ENCODE data around the gene STK40.

The STK40 gene

DNA sequence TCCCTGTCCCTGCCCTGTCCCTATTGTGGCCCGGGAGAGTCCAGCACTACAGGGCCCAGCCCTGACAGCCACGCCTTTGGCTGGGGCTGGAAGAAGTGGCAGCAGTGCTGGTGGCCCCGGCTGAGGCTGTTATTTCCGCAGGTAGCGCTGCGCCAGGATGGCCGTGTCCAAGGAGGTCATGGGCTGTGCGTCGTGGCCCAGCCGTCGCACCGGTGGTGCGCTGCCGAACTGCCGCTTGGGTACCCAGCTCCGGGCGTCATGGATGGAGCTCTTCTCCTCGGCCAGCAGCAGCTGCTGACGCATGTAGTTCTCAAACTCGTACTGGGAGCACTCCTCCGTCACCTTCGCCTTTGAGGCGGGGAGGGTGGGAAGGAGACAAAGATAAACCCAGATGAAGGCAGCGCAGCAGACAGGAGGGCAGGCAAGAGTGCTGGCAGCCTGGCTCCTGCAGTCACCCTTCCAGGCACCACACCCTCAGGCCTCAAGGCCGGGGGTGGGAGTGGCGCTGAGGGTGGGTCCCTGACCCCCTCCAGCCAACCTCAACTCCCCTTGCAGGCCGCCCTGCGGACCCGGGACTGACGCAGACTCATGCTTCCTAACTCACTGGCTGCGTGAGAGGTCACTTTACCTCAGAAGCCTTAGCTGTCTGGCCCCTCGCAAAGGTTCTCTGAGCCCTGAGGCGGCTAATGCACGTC lies 44.0 kb downstream of the STK40 start:
- no peak for DNase-seq

DNA sequence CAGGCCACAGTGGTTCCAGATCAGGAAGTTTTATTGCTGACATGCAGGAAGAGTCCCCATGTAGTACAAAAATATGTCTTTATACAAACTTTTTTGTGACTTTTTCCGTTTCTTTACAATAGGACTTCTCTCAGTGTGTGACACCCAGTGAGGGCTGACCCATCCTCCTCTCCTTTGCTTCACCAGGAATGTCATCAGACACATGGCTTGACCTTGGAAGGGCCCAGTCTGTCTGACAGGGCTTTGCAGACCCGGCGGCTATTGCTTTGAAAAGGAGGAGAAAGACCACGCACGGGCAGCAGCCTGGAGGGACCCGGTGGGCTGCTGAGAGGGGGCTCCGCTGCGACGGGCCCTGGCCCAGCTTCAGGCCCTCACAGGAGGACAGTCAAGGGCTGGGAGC lies 46.1 kb downstream of the STK40 start:
- DNase-seq, result no peak

DNA sequence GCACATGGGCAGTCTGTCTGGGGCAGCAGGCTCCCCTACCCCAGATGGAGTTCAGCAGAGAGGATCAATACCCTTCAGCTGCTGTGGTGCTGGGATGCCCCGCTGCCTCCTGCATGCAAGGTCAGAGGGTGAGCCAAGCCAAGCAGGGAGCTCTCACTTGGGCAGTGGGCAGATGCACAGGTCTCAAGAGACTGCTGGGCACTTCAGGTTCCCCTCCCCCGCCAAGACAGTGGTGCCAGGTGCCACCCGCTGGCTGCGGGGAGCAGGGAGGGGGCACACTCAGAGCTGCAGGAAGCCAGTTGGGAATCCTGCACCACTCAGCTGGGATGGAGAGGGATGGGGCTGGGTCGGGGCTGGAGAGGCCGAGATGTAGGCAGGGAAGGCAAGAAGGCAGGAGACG lies 46.5 kb downstream of the STK40 start:
- DNase-seq, result no peak

DNA sequence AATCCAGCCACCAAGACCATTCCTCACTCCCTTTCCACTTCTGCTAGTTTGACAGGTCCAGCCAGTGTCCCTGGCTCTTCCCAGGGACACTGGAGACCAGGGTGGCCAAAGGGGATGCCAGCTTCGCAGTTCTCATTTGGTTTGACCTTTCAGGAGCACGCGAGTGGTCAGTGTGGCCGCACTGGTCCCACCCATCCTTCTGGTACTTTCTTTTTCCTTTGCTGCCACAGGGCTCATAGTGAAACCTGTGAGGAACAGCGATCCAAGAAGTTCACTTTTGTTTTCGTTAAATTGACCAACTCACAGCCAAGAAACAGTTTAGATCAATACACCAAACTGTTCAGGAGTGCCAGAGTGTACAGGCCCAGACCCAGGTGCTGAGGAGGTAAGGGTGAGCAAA lies 47.9 kb downstream of the STK40 start:
- no peak for DNase-seq

DNA sequence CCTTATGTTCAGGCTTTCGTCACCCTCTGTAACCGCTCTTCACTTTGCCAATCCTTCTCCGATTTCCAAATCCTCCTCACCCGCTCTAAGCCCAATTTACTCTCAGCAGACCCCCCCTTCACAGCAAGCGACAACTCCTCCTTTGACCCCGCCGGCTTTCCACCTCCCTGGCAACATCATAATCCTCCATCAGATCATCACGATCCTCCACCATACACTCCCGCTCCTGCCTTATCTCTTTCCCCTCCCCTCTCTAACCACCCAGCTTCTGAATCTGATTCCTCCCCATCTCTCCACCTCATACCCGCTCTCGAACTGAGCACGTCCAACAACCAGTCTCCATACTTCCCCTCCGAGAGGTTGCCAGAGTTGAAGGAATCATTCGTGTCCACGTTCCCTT lies 54.8 kb downstream of the STK40 start:
- no peak for DNase-seq

DNA sequence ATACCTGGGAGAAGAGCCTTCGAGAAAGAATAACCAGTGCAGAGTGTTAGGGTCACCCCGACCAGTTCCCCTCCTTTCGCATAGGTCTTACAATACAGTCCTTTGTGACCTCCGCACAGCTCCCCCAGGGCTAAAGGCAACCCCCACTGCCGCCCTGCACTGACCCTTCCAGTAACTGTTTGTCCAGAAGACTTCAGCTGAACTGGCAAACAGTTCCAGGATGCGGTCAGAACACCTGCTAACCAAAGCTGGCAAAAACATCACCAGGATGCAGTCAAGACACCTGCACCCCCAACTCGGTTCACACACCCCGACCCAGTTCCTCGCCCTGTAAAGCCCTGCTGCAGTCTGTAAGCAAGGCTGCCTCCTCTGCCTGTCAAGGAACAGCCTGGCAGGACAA lies 55.9 kb downstream of the STK40 start:
- DNase-seq, result no peak

DNA sequence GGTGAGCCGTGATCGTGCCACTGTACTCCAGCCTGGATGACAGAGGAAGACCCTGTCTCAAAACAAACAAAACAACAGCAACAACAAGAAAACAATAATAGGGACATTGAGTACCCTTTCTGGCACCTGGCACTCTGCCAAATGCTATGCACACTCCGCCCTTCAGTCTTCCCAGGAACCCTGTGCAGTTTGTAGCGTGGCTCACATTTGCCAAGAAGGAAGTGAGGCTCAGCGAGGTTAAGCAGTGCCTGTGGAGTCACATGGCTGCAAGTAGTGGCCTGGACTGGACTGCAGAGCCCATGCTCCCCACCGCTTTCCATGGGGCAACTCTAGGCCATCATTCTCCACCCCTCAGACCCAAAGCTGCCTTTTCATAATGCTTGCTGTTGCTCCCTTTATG lies 57.0 kb downstream of the STK40 start:
- no peak for DNase-seq

DNA sequence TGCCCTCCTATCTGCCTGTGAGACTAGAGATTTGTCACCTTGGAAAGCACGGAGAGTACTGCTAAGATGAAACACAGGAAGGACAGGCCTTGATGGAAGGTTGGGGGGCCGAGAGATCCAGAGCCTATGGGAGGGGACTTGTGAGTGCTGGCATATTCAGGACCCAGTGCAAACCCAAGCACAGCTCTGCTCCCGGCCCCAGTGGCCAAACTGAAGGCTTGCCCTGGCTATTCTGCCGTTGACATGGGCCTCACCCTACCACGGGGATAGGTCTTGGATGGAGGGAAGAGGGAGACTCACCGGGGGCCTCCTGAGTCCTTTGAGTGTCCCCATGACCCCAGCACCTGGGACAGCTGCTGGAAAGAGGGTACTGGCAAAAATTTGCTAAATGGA lies 57.6 kb downstream of the STK40 start:
- no peak for DNase-seq

DNA sequence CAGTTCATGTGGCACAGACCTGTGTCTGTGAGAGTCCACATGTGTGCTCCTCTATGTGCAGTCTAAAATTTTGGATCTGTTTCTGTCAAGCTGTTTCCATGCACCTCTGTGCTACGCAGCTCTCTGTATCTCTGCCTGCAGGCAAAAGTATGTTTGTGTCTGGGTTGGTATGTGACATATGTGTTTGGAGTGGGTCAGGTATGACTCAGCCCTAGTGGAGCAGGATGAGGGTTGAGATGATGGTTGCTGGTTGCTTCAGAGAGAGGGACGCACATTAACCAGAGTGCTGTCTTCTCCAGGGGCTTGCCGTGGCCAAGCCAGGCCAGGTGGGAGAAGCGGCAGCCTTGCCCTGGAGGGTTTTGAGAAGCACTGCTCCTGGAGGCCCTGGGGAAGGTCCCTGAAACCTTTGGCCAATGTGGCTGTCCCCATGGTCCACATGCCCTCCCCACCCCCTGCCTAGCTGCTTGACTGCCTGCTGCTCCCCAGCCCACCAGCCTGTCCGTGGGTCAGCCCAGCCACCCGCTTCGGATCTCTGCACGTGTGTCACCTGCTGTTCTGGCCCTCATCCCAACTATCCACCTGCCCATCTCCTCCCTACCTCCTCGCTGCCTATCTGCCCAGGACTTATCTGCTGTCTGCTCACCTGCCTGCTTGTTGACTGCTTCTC lies 58.2 kb downstream of the STK40 start:
- DNase-seq, result no peak

DNA sequence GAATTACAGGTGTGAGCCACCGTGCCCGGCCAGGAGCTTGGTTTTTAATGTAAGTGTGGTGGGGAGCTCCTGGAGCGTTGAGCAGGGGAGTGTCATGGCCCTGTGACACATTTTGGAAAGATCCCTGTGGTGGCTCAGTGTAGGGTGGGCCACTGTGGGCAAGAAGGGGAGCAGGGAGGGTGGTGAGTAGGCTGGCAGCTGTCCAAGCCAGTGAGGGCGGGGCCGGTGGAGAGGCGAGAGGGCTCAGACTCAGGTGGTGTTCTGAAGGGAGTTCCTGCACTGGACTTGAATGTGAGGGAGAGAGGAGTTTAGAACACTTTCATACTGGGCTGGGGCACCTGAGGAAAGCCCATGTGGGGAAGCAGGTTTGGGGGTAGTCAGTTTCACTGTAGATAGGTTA lies 59.2 kb downstream of the STK40 start:
- DNase-seq, result no peak

DNA sequence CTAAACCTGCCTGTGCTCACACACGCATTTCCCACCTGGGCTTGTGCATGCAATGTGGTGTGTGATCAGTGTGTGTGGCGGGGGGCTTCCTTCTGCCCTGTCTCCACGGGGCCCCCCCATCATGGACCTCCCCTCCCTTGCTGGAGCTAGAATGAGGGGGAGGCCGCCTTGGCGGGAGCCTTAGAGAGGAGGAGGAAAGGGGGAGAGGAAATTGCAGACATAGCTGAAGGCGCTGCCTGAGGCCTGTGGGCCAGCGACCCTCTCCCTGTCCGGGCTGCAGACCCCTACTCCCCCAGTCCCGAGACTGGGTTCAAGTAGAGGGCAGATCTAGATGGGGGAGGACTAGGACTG lies 61.4 kb downstream of the STK40 start:
- DNase-seq, result no peak

DNA sequence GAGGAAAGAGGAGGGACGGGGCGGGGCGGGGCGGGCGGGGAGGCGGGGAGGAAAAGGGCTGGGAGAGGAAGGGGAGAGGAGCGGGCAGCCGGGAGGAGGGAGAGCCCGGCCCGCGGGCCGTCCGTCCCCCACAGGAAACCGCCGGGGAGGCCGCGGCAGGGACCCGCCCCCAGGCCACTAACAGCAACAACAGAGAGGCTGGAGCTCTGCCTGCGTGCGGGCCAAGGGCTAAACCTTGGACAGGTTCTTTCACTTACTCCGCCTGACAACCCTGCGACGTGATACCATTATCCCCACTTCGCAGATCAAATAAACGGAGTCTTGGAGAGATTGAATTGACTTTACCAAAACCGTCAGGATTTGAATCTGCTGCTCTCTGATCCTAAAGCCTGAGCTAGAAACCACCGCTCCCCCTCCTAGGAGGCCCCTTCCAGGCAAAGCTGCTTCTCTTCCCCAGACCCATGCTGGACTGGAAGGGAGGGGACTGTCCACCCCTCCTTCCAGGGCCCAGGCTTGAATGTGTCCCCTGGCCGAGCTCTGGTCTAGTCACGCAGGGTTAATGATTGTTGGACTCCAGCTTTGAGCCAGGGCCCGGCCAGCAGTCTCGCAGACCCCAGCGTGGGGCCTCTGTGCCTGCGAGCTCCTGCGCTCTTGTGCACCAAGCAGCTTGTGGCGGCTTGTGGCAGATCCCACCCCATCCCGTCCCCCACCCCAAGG lies 61.9 kb downstream of the STK40 start, which contains the start of gene EVA1B:
TSS of gene EVA1B (minus strand) at position 10 of the 717 bp plus-strand sequence. CDS start 608 bp downstream, outside the sequence.
- DNase-seq, result no peak

DNA sequence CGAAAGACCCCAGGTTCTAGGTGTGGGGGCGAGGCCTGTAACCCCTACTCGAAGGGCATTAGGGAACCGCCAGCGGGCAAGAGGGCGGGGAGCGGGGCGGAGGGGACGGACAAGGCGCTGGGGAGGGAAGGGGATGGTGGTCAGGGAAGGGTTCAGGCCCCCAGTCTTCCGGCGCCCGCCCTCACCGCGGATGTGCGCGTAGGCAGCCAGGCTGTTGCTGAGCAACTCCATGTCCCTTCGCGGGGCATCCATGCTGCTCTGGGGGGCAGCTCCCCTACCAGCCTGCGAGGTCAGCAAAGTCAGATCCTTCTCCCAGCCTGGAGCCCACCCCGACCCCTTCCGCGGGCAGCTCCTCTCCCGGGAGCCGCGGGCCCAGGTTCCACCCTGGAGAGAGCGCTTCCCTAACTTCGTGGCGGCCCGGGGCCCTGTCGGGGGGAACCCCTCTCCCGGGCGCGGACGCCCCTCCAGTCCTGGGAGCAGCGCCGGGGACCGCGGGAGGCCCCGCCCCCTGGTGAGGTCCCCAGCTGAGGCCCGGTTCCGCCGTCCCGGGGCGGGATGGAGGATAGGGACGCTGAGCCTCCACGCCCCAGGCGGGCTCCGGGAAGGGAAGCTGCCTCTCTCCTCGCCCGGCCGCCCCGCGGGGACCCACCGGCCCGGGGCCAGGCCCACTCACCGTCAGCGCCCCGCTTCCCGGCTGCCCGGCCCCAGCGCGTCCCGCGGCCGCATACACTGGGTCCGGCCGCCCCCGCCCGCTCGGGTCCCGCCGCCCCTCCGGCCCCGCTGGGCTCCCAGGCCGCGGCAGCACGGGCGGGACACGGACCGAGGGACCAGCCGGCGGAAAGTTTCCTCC lies 62.7 kb downstream of the STK40 start:
- no peak for DNase-seq

DNA sequence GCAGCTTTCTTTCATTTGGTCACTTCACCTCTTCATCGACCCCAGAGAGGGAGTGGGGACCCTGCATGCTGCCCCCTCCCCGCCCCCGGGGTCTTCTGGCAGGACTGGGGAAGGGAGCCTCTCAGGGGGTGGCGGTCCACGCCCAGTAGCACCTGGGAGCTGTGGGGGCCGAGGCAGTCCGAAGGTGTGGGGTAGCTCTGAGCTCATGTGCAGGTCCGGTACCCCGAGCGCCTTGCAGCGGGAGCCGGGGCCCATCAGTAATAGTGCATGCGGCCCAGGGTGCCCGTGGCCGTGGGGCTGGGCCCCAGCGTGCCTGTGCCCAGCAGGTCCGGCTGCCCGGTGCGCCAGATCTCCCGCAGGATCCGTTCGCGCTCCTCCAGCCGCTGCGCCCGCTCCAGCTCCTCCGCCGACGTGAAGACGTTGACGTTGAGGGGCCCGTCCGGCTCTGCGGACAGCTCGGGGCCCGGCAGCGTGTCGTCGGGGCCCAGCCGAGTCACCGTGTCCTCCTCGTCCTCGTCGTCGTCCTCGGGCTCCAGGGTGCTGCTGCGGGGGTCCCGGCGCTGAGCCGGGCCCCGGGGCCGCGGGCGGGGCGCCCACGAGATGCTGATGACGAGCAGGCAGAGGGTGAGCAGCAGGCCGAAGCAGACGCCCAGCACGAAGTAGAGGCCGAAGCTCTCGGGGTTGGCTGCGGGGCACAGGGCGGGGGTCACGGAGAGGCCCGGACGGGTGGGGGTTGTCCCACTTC lies 63.5 kb downstream of the STK40 start:
- no peak for DNase-seq

DNA sequence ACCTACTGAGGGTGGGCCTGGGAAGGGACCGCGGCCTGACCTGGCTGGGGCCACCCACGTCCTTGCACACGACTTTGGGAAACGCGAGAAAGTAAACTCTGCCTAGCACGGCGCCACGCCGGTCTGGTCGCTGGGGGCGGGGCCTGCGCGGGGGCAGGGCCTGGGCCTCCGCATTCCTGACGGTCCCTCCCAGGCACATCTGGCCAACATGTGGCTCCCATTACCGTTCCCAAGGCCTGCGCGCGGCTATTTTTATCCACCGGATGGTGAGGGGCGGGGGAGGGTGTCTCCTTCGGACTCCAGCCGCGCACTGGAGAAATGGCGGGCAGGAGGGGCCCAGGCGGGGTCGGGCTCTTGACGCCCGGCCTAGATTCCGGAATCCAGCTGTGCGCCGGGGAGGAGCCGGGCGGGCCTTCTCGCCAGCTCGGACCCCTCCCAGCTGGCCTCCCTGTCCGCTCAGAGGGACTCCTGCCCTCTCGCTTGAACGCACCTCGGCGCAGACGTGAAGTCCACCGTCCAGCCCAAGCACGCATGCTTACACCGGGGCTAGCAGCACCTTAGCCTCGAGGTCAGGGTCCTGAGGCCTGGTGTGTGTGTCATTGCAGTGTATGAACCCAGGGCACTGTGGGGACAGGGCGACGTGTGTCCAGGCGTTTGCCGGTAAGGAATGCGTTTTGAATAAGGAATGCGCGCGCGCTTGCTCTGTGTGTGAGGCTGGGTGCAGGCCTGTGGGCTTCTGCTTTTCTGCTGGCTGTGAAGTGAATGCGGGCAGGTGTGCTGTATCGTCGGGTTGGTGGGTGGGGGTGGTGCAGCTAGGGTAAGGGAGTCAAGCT lies 64.4 kb downstream of the STK40 start:
- DNase-seq, result no peak

DNA sequence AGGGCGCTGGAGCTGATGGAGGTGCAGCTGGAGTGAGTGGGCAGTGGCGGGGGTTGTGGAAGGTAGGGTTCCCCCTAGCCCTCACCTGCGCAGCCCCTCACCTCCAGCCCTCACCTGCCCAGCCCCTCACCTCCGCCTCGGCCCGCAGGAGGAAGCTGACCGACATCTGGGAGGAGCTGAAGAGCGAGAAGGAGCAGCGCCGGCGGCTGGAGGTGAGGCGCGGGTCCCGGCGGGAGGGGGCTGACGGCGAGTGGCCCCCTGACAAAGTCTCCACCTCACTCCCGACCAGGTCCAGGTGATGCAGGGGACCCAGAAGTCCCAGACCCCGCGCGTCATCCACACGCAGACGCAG lies 65.0 kb downstream of the STK40 start:
- no peak for DNase-seq

DNA sequence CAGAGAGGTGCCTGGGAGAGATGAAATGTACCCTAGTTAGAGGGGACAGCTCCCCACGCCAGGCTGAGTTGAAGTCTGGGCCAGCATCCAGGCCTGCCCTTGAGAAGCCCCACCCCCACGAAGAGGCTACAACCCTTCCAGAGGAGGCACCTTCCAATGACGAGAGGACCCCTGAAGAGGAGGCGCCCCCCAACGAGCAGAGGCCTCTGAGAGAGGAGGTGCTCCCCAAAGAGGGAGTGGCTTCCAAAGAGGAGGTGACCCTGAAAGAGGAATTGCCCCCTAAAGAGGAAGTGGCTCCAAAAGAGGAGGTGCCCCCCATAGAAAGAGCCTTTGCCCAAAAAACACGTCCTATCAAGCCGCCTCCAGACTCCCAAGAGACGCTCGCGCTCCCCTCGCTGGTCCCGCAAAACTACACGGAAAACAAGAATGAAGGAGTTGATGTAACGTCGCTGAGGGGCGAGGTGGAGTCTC lies 65.4 kb downstream of the STK40 start:
- DNase-seq, result no peak

DNA sequence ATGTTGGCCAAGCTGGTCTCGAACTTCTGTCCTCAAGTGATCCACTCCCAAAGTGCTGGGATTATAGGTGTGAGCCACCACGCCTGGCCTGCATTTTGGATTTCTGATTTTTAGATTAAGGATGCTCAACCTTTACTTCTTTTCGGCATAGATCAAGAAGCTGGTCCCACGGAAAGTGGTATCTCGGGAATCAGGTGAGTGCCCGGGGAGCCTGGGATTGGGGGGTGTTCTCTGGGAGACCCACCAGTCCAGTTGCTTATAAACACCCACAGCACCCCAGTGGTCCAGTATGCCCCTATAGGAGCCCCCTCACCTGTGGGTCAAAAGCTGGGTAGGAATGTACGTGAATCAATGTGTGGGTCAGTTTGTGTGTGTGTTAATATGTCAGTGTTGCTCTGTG lies 76.3 kb downstream of the STK40 start:
- DNase-seq, result no peak

DNA sequence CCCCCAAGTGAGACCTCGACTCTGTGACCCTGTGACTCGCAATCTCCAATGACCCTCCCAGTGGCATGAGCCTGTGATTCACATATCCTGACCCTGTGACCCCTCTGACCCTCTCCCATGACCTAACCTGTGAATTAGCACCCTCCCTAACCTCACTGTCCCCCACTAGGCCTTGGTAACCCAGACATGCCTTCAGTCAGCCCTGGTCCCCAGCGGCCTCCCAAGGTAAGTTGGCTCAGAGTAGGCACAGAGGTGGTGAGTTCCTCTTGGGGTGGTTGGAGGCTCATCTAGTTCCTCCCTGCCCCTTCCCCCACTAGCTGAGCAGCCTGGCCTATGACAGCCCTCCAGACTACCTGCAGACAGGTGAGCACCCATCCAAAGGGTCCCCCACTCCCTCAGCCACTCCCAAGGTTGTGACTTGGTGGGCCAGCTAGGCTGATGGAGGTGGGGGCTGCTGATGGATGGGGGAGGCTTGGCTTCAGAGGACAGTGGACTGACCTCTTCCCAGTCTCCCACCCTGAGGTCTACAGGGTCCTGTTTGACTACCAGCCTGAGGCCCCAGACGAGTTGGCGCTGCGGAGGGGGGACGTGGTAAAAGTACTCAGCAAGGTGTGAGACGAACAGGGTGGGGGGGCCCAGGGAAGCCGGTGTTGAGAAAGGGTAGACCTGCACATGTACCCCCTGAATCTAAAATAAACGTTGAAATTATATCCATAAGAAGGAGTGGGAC lies 78.0 kb downstream of the STK40 start:
- DNase-seq, result no peak

DNA sequence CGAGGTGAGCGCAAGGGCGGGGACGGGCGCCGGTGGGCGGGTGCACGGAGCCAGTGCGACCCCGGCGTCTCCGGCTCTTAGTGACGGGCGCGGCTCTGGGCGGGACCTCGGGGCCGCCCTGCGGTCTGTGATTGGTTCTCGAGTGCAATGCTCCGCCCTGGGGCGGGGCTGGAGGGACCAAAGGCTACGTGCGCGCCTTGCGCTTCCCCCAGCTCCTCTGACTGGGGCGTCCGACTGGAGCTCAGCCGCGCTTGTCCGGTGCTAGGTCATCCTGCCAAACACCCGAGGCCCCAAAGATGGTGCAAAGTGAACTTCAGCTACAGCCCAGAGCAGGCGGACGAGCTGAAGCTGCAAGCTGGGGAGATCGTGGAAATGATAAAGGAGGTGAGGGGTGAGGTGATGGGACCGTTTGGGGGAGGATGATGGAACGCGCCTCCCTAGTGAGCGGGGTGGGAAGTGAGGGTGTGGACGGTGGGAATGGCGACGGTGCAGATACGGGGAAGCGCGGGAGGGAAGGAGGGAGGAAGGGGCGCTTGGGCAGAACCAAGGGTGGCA lies 78.7 kb downstream of the STK40 start:
- peak; percentile 93 for DNase-seq
